ENCODE measurements around the gene CRY2. TPM values are rescaled to one million over a fixed set of nuclear protein-coding genes. Genes with fewer than 3 reads are reported as not detected.

CRY2 gene
- total and polyA plus RNA-seq, 2 of the 8 experiments (the other 6 are each of a cell fraction or from before 2014, with no cell fraction given) = 8.0 to 9.4 TPM

DNA sequence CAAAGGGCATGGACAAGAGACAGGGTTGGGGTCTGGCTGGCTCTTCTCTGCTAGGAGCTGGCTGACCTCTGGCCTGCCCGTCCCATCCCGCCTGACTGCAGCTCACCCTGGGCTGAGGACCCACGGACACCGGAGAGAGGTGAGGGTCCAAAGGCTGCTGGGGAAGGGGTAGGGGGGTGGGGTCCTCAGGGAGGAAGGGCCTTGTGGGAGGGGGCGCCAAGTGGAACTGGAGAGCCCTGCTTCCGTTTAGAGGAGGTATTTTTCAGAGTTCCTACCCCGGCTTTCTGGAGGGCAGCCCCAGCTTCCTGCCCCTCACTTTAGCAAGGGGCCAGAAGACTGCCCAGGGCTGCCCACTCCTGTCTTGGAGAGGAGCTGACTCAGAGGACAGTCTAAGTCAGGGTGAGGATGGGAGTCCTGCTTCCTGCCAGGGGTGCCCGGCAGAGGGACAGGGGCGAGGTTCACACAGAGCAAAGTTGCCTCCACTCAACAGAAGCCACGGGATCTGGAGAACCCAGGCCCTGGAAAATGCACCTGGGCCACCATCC, 82.3 kb downstream of the CRY2 start:
- 100% methylated on average over 5 of the region's 10 CpGs; no CpG with 5 or more reads in 1 of the 2 experiments for WGBS, 2 experiments (ENCODE audit: extremely low coverage in 1 of 2, insufficient coverage in 1 of 2, insufficient read length in 1 of 2, insufficient replicate concordance in 2 of 2, low coverage in 1 of 2, low lambda C conversion rate in 2 of 2, missing lambda C conversion rate in 1 of 2)
- DNase-seq (ENCODE audit: low read depth in 1 of 2, low spot score in 2 of 2) (no peak), FAIRE-seq (no peak)
- no peak overlapping the region for H4K5ac ChIP-seq (ENCODE audit: insufficient read length, low read depth, low read length)
- H3K27me3 ChIP-seq (replicated peaks in 1 of 4; ENCODE audit: control insufficient read depth in 3 of 4, extremely low read depth in 1 of 4, insufficient read depth in 3 of 4, low read length in 3 of 4) = no peaks in the 10 kb centered on the region
- no peaks in the 10 kb centered on the region for H3K4me1 ChIP-seq (replicated peaks in 1 of 4; ENCODE audit: control insufficient read depth in 3 of 4, insufficient read depth in 4 of 4, low read length in 3 of 4)
- H2AFZ ChIP-seq (ENCODE audit: low read length) = no peak overlapping the region
- peaks cover 6 to 42% (median 28%) of the 10 kb centered on the region in 4 experiments for H3K36me3 ChIP-seq (ENCODE audit: control insufficient read depth in 2 of 4, insufficient read depth in 4 of 4, low read length in 3 of 4)
- H2BK12ac ChIP-seq (ENCODE audit: low read depth, low read length) = no peak overlapping the region
- no peak overlapping the region for H3K14ac ChIP-seq (ENCODE audit: insufficient read length)
- no peak overlapping the region for H2BK20ac ChIP-seq (ENCODE audit: low read length)
- peaks cover 5 to 13% of the 10 kb centered on the region in 2 experiments for H4K20me1 ChIP-seq (replicated peaks in 1 of 2; ENCODE audit: control insufficient read depth in 1 of 2, insufficient read depth in 2 of 2, low read length in 2 of 2)
- no peak overlapping the region for H3K9ac ChIP-seq (replicated peaks in 1 of 4; ENCODE audit: extremely low read depth in 1 of 4, low read depth in 3 of 4, low read length in 3 of 4)
- peaks cover 0 to under 1% of the 10 kb centered on the region in 2 experiments; a peak in 1 of 4 replicates for H3K79me2 ChIP-seq (ENCODE audit: control insufficient read depth in 1 of 2, insufficient read depth in 2 of 2, low read length in 2 of 2)
- no peak overlapping the region for H2AK5ac ChIP-seq (ENCODE audit: low read depth, low read length)
- no peak overlapping the region for H4K91ac ChIP-seq (replicated peaks; ENCODE audit: insufficient read length, low read length)
- ChIA-PET POLR2A (ENCODE audit: partially characterized antibody) (interaction anchor here (1.0 to 13.6 kb wide), 9 partner anchors 6 to 79 kb away, joined by 3 to 115 read pairs (median 4); partner anchors contain the start of genes LARGE2 and PEX16), CTCF (ENCODE audit: partially characterized antibody) (interaction anchor here (0.8 to 3.2 kb wide), 7 partner anchors 25 to 77 kb away, joined by 3 to 12 read pairs (median 4); no protein-coding TSS in a partner anchor)
- H3K4me2 ChIP-seq (ENCODE audit: insufficient read depth in 1 of 2, low read depth in 2 of 2, low read length in 2 of 2) = no peak overlapping the region
- H3K18ac ChIP-seq (ENCODE audit: extremely low read depth, low read length) = no peak overlapping the region
- H3K27ac ChIP-seq (ENCODE audit: low read depth, low read length) = no peak overlapping the region
- H2BK5ac ChIP-seq (ENCODE audit: low read depth, low read length) = no peak overlapping the region
- no peak overlapping the region for H2BK120ac ChIP-seq (replicated peaks; ENCODE audit: low read depth, low read length)
- no peak overlapping the region for H3K23ac ChIP-seq (ENCODE audit: insufficient read length)
- H2BK15ac ChIP-seq (ENCODE audit: low read length) = no peak overlapping the region
- no peak overlapping the region for H3K4ac ChIP-seq (replicated peaks; ENCODE audit: insufficient read length, low read depth, low read length)
- peaks cover 6% of the 10 kb centered on the region for H3K79me1 ChIP-seq (ENCODE audit: low read depth, low read length)
- no peaks in the 10 kb centered on the region for H3K23me2 ChIP-seq (ENCODE audit: low read depth, low read length)
- H3K56ac ChIP-seq (replicated peaks; ENCODE audit: insufficient read length, low read depth, low read length) = no peak overlapping the region
- no peaks in the 10 kb centered on the region for H3K9me3 ChIP-seq (ENCODE audit: insufficient read depth in 2 of 2, low read depth in 1 of 2, low read length in 1 of 2)
- no peak overlapping the region for H4K8ac ChIP-seq (ENCODE audit: extremely low read depth, insufficient read depth, low read length)
- H3K4me3 ChIP-seq (ENCODE audit: extremely low read depth in 1 of 4, insufficient read depth in 2 of 4, low read depth in 3 of 4, low read length in 4 of 4) = no peak overlapping the region
- TF ChIP-seq GTF2F1 (IDR thresholded peaks at IDR 0.05; ENCODE audit: borderline replicate concordance, low read depth, low read length) (no peak), JUN (IDR thresholded peaks at IDR 0.05; ENCODE audit: low read depth, low read length) (no peak), ZNF274 (IDR thresholded peaks at IDR 0.05; ENCODE audit: borderline replicate concordance, extremely low read depth, low read length) (no peak), TCF12 (IDR thresholded peaks at IDR 0.05; ENCODE audit: low read depth, low read length) (no peak), POU5F1 (IDR thresholded peaks at IDR 0.05; ENCODE audit: low read depth, low read length) (no peak), SUZ12 (IDR thresholded peaks at IDR 0.05; ENCODE audit: low read length) (no peak), ASH2L (IDR thresholded peaks at IDR 0.05; ENCODE audit: low read length) (no peak), RNF2 (IDR thresholded peaks at IDR 0.05; ENCODE audit: borderline replicate concordance, low read depth, low read length, missing control alignments, poor library complexity, severe bottlenecking) (no peak), SP2 (IDR thresholded peaks at IDR 0.05; ENCODE audit: low read length) (no peak), TAF7 (optimal IDR thresholded peaks at IDR 0.05; ENCODE audit: borderline replicate concordance, low read depth, low read length) (no peak), EP300 (IDR thresholded peaks at IDR 0.05; ENCODE audit: borderline replicate concordance in 1 of 2, low read depth in 2 of 2, low read length in 2 of 2) (no peak), CEBPB (IDR thresholded peaks at IDR 0.05; ENCODE audit: low read depth, low read length) (no peak)
- TF ChIP-seq, protein P1, sequence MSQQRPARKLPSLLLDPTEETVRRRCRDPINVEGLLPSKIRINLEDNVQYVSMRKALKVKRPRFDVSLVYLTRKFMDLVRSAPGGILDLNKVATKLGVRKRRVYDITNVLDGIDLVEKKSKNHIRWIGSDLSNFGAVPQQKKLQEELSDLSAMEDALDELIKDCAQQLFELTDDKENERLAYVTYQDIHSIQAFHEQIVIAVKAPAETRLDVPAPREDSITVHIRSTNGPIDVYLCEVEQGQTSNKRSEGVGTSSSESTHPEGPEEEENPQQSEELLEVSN (IDR thresholded peaks at IDR 0.05) = no peak

All from H1 (cell line).